GM19328 (cell line): ENCODE data around the gene FBXL20.
"Not testable (repeated sequence)": the region's sequence is repeated elsewhere in the genome, so short reads cannot be mapped to it uniquely, and the experiment has no call there.

Experiments used
- ATAC-seq: cut with Tn5 transposase; IDR thresholded peaks from one replicate; pipeline ENCODE4 v1.9.1; 2021; ENCODE audit warnings: mild to moderate bottlenecking, moderate library complexity; ENCODE audit not compliant: unreplicated experiment

Gene FBXL20

DNA sequence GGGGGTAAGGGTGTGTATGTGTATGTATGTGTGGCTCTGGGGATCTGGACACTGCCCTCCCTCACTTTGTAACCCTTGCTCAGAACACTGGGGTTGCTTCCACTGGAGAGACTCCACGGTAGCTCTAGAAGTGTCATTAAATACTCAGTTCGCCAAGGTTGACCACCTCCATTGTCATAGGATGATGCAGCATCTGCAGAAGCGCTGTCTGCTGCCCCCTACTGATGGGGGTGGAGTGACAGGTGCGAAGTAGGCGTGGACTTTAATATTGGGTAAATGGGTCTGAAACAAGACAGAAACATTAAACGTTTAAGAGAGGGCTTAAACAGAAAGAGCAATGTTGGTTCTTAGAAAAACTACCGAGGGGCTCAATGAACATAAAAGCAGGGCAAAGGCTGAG lies 140.1 kb downstream of the FBXL20 start:
- ATAC-seq: no peak

DNA sequence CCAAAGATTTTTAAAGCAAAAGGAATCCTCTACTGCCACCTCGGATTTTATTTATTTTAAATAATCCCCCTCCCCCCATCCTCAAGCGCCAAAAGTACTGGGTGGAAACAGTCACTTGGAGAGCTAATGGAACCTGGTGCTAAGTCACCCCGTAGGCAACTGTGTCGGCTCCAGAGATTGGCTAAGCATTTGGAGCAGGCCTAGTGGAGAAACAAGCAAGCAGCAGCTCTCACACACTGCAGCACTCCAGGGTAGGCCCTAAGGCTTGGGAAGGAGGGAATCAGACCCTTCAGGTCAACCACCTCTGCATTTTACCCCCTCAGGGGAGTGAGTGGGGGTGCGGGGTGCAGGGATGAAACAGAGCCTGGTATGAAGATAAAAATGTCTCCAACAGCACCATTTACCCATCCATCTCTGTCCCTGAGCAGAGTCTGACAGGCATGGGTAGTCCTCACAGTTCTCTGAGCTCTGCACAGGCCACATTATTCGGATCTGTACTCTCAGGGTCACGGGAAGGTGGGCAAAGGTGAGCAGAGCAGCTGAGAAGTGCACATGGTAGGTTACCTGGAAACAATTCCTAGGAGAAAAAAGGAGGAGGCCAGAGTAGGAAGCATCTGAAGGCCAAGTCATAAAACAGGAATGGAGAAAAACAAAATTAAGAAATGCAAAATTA lies 148.5 kb downstream of the FBXL20 start:
- ATAC-seq: no peak

DNA sequence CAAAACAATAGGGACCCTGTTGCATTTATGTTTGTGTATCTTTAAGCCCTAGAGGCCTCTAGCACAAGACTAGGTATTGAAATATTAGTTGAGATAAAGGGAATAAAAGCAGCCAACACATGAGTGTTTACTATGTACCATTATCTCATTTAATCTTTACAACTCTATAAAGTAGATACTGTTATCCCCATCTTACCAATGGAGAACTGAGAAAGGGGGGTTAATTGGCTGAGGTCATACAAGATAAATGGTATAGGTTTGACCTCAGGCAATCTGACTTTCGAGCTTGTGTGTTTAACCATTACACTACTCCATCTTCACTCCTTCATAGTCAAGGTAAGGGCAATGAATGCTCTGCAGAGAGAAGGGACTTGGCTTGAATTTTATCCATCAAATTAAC lies 149.4 kb downstream of the FBXL20 start:
- no peak for ATAC-seq

DNA sequence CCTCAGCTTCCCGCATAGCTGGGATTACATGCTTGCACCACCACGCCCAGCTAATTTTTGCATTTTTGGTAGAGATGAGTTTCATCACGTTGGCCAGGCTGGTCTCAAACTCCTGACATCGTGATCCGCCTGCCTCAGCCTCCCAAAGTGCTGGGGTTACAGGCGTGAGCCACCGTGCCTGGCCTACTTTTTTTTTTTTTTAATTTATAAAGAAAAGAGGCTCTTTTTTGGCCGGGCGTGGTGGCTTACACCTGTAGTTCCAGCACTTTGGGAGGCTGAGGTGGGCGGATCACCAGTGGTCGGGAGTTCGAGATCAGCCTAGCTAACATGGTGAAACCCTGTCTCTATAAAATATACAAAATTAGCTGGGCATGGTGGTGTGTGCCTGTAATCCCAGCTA lies 151.3 kb downstream of the FBXL20 start:
- ATAC-seq: not testable (repeated sequence)

DNA sequence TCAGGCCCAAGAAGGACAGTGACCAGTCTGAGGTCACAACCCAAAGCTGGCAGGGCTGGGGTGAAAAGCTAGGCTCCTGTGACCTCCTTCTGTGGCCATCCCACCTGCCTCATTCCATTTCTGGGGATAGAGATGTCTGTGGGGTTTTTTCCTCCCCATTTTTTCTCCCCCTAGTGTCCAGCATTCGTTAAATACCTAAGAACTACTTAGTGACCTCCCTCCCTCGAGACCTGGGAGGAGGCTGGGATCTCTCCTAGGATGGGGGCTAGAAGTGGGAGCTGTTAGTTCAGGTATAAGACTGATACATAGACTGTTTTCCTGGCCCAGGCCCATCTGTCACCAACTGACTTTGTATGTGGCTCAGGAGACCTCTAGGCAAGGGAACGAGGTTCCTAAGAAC lies 155.2 kb downstream of the FBXL20 start:
- no peak for ATAC-seq

DNA sequence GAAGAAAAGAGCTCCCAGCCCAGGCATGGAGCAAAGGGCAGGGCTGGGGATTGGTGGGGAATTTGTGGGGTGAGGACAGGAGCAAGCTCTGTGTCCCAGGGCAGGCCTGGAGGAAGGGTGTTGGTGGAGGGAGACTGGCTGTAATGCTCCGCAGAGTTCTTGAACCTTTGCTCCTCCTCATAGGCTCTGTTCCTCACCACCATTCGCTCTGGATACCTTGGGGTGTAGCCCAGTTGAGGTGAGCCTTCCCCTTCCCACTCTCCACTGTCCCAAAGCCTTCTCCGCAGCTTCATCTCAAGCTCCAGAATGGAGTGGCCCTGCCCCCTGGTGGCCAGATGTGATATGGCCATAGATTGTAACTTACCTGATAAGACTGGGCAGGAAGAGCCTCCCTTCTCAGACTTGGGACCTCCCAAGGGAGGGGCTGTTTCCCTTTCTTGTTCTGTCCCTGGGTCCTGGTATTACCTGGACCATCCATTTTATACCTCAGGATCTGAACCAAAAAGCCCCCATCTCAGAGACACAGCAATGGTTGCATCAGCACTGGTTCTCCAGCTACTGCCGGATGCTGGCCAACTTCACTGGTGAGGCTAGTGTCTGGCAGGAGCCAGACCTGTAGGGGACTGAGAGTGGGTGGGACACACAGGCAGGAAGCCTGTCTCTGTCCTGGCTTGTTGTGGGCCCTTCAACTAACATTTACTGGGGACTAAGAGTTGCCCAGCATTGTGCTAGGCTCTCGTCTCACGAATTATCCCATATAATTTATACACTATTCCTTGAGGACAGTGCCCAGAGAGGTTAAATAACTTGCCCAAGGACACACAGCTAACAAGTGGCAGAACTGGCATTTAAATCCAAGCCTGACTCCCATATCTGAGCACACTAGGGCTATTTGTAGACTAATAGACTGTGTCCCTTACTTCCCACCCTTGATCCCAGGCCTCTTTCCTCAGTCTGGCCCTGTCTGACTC lies 156.5 kb downstream of the FBXL20 start:
- no peak for ATAC-seq

DNA sequence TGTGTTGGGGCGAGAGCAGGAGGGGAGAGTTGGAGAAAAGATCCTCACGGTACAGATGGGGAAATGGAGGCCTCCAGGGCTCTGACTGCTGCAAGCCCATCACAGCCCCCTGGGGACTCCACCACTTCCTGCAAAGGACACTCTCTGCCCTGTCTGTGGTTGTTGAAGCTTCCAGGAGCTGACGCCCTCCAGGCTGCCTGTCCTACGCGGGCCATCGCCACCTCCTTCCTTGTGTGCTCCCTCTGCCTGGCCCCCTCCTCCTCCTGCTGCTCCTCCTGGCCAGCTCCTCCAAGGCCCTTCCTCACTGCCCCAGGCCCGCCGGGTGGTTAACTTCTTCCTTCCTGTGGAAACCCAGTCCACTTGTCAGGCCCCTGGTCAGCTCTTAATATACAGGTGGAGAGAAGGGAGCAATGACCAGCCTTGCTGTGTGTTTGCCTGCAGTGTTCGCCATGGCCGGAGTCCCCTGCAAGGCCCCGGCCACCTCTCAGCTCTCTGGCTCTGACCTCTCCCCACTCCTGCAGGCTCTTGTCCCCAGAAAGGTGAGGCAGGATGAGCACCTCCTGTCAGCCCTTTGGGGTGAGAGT lies 157.3 kb downstream of the FBXL20 start:
- ATAC-seq: no peak

DNA sequence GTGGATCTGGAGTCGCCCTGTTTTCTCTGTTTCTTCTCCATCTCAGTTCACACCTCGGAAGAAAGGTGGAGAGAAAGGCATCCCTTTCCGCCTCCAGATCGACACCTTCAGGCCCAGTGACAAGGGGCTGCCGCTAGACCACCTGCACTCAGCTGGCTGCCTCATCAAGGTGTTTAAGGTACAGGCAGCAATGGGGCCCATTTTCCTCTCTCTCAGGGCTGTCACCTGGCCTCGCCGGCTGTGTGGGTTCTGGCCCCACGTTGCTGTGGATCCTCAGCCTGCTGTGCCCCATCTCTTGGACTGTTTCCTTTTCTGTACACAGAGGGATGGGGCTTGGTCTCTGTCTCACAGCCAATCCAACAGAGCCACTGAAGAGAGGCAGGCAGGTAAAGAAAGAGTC lies 158.3 kb downstream of the FBXL20 start:
- no peak for ATAC-seq

DNA sequence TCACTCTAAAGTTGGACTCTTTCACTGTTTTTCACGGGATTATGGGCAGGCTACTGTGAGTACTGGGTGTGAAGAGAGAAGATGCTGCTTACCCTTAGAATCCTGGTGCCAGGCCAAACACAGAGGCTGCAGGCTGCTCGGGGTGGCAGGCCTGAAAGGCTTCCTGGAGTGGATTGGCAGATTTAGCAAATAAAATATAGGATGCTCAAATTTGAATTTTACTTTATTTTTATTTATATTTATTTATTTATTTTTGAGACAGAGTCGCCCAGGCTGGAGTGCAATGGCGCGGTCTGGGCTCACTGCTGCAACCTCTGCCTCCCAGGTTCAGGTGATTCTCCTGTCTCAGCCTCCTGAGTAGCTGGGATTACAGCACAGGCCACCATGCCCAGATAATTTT lies 160.8 kb downstream of the FBXL20 start:
- no peak for ATAC-seq

DNA sequence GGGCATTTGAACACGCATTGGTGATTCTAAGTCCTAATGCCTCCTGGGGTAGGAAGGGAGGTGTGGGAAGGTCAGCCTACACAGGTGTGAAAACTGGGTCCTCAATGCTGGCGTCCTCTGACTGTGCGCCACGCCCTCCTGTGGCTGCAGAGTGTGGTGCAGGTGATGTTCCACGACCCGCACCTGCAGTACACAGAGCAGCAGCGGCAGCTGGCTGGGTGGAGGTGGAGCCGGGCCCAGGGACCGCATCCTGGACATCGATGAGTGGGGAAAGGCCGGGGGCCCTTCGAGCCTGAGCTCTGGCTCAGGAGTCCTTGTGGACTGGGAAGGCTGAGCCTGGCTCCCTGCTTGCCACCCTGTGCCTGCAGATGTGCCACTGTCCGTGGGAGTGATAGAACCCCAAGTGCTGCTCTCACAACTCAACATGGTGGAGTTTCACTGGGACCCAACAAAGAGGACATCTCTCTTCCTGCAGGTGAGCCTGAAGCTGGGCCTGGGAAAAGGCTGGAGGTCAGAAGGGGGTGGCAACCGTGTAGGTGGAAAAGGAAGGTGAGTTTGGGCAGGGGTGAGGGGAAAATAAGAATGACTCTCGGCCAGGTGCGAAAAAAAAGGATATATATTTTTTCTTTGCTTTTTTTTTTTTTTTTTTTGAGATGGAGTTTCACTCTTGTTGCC lies 161.6 kb downstream of the FBXL20 start:
- ATAC-seq: no peak

DNA sequence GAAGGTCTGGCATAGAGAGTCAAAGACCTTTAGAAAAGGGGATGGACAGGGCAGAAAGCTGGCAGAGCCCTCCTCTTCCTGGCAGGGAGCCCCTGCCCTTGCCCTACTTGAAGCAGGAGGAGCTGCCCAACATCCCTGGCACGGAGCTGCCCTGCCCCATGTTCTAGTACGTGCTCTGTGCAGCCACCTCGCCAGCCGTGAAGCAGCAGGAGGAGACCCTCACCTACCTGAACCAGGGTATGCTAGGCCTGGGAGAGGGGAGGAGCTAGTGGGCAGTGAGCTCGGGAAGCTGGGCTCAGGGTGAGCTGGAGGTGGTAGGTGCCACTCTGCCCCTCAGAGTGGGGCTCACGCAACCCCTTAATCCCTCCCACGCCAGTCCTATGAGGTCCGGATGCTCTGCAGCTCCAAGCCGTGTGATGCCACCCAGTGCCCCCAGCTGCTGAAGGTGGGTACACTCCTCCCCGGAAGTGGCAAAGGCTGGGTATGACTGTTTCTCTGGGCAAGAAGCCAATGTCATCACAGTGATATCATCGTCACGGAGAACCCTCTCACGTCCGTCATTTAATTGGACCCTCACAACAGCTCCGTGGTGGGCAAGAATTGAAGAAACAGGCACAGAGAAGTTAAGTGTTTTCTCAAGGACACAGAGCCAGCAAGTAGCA lies 163.0 kb downstream of the FBXL20 start:
- no peak for ATAC-seq

DNA sequence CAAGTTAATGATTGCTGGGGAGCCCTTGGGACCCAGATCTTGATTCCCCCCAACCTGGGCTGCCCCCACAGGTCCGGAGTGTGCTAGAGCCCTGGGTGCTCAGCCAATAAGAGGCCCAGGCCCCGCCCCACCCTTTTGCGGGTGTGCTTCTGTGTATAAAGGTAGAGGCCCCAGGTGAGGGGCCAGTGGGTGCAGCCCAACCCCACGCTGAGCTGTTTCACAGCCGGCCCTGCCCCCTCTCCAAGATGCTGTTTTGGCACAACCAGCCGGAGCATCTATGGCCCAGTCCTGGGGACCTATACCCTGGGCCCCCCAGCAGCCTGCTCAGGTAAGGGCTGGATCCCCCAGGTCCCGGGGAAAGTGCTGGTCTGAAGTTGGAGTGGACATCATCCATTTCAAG lies 163.8 kb downstream of the FBXL20 start:
- ATAC-seq: no peak

DNA sequence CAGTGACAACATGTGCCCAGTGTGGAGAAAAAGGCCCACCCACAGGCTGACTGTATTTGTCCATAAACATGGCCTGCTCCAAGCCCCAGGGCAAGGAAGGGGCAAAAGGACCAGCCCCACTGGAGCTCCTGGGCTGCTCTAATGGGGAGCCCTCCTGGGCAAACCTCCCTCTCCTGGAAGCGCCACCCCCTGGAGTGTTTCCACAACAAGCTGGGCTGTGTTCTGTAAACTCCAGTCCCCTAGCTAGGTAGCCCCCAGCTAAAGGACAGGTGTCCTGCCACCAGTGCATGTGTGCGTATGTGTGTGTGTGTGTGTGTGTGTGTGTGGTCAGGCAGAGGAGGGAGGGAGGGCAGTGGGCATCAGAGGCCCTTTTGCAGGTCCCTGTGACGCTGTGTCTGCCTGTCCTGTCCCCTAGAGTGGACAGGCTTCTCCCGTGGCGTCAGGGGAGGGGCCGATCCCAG lies 164.4 kb downstream of the FBXL20 start:
- no peak for ATAC-seq

DNA sequence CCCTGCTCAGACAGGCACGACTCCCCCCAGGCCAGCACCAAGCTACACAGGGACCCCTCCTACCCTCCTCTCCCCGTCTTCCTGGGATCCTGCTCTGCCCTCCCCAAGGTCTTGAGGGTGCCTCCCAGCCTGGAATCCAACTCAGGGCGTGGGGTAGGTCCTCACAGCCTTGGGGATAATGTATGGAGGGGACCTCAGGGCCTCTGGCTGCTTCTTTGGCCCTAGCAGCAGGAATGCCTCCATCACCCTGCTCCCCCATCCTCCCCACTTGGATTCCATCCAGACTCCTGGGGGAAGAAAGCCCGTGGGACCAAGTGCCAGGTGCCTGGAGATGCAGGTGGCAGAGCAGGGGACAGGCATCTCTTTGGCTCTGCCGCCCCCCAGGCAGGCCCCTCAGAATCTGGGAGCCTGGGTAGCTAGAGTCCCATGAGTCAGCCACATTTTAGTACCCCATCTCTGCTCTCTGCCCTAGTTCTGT lies 164.9 kb downstream of the FBXL20 start:
- ATAC-seq: no peak

DNA sequence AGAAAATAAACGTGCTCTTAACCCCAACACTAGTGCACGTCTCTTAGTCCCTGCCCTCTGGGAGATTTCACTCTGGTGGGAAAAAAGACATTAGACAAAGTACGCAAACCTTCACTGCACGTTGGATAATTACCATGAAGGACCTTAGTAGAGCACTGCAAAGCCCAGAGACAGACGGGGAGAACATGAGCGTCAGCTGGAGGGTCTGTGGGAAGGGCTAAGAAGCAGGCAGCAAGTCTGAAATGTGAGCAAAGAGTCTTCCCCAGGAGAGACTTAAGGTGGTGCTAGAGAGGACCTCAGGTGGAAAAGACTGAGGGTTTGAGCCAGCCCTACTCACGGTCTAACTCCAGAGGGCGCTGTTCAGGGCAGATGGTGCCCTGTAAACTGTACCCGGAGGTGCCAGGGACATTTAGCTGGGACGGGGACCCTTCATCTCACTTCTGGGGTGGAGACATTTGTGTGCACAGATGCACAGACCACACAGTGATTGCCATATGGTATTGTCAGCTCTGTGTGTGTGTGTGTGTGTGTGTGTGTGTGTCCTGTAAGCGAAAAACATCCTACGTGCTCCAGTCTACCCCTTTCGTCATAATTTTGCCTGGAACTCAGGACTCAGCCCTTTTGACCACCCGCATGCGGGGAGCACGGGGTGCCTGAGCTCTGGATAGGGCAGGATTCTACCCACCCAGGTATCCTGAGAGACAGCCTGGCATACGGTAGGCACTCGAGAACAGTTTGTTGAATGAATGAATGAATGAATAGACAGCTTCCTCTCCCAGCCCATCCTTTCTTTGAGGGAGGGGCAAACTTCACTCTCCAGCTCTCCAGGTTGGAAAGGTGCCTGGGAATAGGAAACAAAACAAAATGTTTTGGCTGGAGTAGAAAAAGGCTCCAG lies 165.6 kb downstream of the FBXL20 start:
- no peak for ATAC-seq

DNA sequence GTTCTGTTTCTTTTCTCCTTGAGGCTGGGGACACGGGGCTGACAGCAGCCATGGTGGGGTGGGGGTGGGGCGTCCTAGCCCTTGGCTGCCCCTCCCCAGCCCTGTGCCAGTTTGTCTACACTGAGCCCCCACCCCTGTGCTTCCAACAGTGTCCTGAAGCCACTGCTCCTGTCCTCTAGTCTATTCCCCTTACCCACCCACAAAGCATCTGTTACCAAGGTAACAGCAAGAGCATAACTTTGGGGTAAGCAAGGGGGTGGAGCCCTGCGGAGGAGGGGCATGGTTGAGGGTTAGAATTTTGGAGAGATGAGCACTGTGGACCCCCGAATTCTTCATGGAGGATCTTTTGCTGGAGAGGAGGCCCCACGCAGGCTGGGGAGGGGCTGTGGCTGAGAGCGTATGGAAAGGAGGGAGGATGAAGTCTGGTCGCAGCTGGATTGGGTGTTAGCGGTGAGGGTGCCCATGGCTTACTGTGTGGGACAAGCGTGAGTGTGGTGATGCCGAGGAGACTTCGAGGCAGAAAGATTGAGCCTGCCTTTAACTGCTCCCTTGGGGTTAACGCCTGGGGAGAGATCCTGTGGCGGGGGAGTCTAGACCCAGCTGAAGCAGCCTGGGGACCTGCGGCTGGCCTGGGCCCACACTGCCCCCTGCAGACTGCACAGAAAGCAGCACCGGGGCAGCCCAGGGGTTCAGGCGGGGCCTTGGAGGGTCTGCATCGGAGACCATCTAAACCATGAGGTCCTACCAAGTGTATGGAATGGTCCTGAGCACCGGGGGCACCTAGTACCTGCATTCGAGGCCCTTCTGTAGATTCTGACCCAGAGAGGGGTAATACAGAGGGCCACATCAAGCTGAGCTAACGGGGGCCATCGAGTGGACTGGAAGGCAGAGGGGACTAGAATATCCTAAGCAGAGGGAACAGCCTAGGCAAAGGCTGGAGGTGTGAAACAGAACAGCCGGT lies 169.6 kb downstream of the FBXL20 start:
- ATAC-seq: no peak

DNA sequence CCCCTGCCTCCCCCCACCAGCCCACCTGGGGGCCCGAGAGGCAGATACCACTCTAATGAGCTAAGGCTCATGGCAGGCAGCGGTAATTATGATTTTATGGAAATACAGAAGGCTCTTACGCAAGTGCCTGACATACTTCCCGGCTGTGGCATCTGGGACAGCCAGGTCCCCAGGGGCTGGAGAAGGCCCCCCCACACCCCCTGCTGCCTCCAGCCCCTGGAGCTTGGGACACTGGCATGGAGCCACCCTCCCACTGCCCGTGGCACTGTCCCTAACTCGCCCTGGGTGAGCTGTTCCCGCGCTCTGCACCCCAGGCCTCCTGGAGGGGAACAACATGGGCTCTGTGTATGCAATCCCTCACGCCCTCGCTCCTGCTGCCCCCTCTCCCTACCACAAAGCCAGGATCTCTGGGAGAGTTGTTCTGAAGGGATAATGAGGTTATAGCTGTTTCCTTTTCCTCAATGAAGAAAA lies 170.3 kb downstream of the FBXL20 start:
- no peak for ATAC-seq

DNA sequence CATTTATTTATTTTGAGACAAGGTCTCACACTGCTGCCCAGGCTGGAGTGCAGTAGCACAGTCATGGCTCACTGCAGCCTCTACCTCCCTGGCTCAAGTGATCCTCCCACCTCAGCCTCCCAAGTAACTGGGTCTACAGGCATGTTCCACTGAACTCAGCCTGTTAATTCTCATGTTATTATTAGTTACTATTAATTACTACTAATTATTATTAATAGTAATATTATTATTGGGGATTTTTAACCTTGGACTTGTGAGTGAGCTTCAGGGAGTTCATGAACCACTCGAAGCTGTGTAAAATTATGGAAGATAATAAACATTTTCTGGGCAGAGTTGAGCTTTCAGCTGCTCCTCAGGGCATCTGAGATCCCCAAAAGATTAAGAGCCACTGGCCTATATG lies 171.1 kb downstream of the FBXL20 start:
- no peak for ATAC-seq
